A673 (cell line): ENCODE data around the gene DIRAS3. TPM values are rescaled to one million over a fixed set of nuclear protein-coding genes. Genes with fewer than 3 reads are reported as not detected.

ENCODE experiments used
- Bru-seq: library from RNA; stranded (reverse); fragments of 400-500 nt; gene quantifications from one replicate; lab custom pipeline; 2021; lab: Mats Ljungman, UMichigan
- BruChase-seq, 2 experiments: library from RNA; stranded (reverse); fragments of 400-500 nt; gene quantifications; one replicate each; lab custom pipeline; 2021; lab: Mats Ljungman, UMichigan
- BruUV-seq: library from RNA; stranded (reverse); fragments of 400-500 nt; replicated peaks from 2 replicates; lab custom pipeline; 2021; lab: Mats Ljungman, UMichigan
- CTCF ChIA-PET: fragments of 300-600 bp; sonication (Branson Sonifier 250); formaldehyde crosslinking; loops from one replicate; lab custom pipeline; 2022; ENCODE audit warnings: antibody characterized with exemption; lab: Charles Lee
- POLR2A ChIA-PET: fragments of 300-600 bp; sonication (Branson Sonifier 250); formaldehyde crosslinking; loops from one replicate; lab custom pipeline; 2022; ENCODE audit warnings: antibody characterized with exemption; ENCODE audit not compliant: low non-redundant PET; lab: Charles Lee
- DNase-seq: peaks from one replicate; pipeline ENCODE4 v3.0.0-alpha.2; 2015; ENCODE audit warnings: low spot score
- H3K27ac ChIP-seq: fragments of 200-600 bp; sonication (generic); 2 replicates; pipeline ENCODE4 v1.5.1; 2016; ENCODE audit warnings: mixed run types, low read depth, mild to moderate bottlenecking, mixed read lengths, antibody characterized with exemption, low read length; ENCODE audit not compliant: poor library complexity, severe bottlenecking
- H3K27me3 ChIP-seq: fragments of 200-600 bp; sonication (generic); replicated peaks from 2 replicates; pipeline ENCODE4 v1.6.1; 2017; ENCODE audit warnings: mixed run types, low read depth, mild to moderate bottlenecking, mixed read lengths, antibody characterized with exemption, low read length; ENCODE audit not compliant: insufficient read depth, poor library complexity
- H3K36me3 ChIP-seq: fragments of 200-600 bp; sonication (generic); 2 replicates; pipeline ENCODE4 v1.6.1; 2016; ENCODE audit warnings: mixed run types, mild to moderate bottlenecking, mixed read lengths, antibody characterized with exemption, low read length; ENCODE audit not compliant: insufficient read depth, poor library complexity, severe bottlenecking
- H3K4me1 ChIP-seq: fragments of 200-600 bp; sonication (generic); 2 replicates; pipeline ENCODE4 v1.6.1; 2017; ENCODE audit warnings: mixed run types, mild to moderate bottlenecking, mixed read lengths, antibody characterized with exemption, low read length; ENCODE audit not compliant: insufficient read depth, poor library complexity, severe bottlenecking
- H3K4me3 ChIP-seq: fragments of 200-600 bp; sonication (generic); 2 replicates; pipeline ENCODE4 v1.5.1; 2016; ENCODE audit warnings: low read depth, mixed run types, mild to moderate bottlenecking, mixed read lengths, low read length; ENCODE audit not compliant: poor library complexity, severe bottlenecking
- H3K9me3 ChIP-seq: fragments of 200-600 bp; sonication (generic); 2 replicates; pipeline ENCODE4 v1.6.1; 2016; ENCODE audit warnings: mixed run types, low read depth, mild to moderate bottlenecking, mixed read lengths, antibody characterized with exemption, low read length; ENCODE audit not compliant: poor library complexity, severe bottlenecking
- EZH2 ChIP-seq: fragments of 200-600 bp; sonication (generic); IDR thresholded peaks from 2 replicates; pipeline ENCODE4 v1.6.1; 2017; ENCODE audit warnings: borderline replicate concordance, low read depth, mild to moderate bottlenecking, mixed read lengths, antibody characterized with exemption, low read length; ENCODE audit not compliant: poor library complexity, severe bottlenecking
- intact Hi-C: fragments of 100-400 bp; cut with micrococcal nuclease; formaldehyde crosslinking; loops from one replicate; pipeline ENCODE4 v1.10.0; 2022; ENCODE audit not compliant: unreplicated experiment
- long read RNA-seq: library from polyadenylated mRNA; stranded (forward); transcript quantifications from one replicate; pipeline ENCODE4 v2.0.0, GENCODE V29; 2022
- total RNA-seq: library from RNA; stranded (reverse); gene quantifications from 2 replicates; pipeline ENCODE4 v1.2.3, GENCODE V29; 2021
- TF ChIP-seq, protein P1 (sequence below): fragments of 300-800, 200-600 bp; sonication (generic); conservative IDR thresholded peaks from 2 replicates; pipeline ENCODE4 v1.5.1; 2017; ENCODE audit warnings: low read depth, mild to moderate bottlenecking, antibody characterized with exemption, low read length, moderate library complexity, mixed read lengths

DIRAS3 gene, protein sequence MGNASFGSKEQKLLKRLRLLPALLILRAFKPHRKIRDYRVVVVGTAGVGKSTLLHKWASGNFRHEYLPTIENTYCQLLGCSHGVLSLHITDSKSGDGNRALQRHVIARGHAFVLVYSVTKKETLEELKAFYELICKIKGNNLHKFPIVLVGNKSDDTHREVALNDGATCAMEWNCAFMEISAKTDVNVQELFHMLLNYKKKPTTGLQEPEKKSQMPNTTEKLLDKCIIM
- total RNA-seq (0.94 and 1.1 TPM in 2 replicates), Bru-seq, nascent RNA (percentile 33 among the genes with signal in this experiment), BruChase-seq, experiment 1, labeled RNA remaining after a 2-hour chase (percentile 54 among the genes with signal in this experiment), BruChase-seq, experiment 2, labeled RNA remaining after a 6-hour chase (percentile 56 among the genes with signal in this experiment)
- long read RNA-seq = 0 reads

DNA sequence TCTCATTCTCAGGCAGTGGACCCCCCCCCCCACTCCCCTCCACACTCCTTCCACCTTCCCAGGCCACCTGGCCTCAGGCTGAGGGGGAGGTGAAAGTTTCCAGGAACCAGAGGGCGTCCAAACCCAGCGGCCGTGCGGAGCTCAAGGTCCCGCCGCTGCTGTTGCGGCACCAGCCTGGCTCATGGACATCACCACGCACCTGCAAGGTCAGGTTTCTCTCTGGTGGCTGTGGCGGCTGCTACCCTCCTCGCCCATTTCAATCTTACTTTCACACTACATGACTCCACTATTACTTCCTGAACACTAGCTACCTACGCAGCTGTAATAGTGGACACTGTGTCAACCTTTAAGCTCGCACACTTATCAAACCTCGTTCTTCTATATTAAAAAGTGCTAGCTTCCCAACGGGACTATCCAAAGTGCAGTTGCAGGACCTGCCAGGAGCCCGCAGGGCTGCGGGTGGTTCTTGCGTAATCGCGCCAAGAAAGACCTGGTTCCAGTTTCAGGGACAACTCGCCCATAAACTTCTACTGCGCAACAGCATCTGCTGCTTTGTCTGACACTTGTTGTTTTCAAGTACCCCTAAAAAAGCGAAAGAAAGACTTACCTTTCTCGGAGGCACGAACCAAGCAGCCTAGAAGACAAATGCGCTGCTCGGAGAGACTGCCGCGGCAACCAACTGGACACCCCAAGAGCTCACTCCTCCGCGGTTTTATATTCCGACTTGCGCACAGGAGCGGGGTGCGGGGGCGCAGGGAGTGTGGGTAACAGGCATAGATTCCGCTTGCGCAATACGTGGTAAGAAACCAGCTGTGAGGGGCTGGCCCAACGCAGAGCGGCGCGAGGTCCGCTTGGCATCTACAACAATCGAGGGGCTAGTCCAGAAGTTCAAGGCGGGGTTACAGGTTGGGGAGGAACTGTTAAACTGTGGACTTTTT, at the start of gene DIRAS3:
Gene DIRAS3, minus strand, starts transcription at position 687 of the 938 bp plus-strand sequence. CDS start 3,330 bp downstream, outside the sequence.
- no TSS peak for BruUV-seq

DNA sequence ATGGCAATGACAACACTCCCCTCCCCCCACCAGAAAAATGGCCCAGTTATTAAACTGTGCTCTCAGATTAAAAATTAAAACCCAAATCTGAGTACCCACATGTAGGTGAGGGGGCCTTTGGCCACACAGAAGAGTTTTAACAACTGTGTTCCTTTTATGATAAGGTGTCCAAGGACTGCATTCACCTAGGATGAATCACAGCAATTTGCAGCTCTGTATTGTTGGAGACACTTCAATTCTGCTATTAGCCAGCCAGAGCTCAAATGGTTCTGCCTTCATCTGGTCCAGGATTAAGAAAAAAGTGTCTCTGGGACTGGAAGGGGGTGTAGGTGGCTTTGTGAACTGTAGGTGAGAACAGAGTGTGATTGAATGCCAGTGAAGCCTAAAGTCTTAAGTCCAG, 43.3 kb upstream of the DIRAS3 start:
- H3K4me1 ChIP-seq = no peaks in the 10 kb centered on the region
- no peak overlapping the region for H3K4me3 ChIP-seq
- no peaks in the 10 kb centered on the region for H3K9me3 ChIP-seq
- ChIA-PET CTCF (no interaction called here), POLR2A (no interaction called here)
- no peaks in the 10 kb centered on the region for H3K27me3 ChIP-seq
- no peak for DNase-seq
- BruUV-seq = no TSS peak
- intact Hi-C loops = no loop called here
- no peak for TF ChIP-seq EZH2
- TF ChIP-seq, protein P1, sequence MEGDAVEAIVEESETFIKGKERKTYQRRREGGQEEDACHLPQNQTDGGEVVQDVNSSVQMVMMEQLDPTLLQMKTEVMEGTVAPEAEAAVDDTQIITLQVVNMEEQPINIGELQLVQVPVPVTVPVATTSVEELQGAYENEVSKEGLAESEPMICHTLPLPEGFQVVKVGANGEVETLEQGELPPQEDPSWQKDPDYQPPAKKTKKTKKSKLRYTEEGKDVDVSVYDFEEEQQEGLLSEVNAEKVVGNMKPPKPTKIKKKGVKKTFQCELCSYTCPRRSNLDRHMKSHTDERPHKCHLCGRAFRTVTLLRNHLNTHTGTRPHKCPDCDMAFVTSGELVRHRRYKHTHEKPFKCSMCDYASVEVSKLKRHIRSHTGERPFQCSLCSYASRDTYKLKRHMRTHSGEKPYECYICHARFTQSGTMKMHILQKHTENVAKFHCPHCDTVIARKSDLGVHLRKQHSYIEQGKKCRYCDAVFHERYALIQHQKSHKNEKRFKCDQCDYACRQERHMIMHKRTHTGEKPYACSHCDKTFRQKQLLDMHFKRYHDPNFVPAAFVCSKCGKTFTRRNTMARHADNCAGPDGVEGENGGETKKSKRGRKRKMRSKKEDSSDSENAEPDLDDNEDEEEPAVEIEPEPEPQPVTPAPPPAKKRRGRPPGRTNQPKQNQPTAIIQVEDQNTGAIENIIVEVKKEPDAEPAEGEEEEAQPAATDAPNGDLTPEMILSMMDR = no peak
- no peak overlapping the region for H3K27ac ChIP-seq
- no peaks in the 10 kb centered on the region for H3K36me3 ChIP-seq

More for the DNA sequence above, at the start of gene DIRAS3:
- TF ChIP-seq, protein P1 = no peak
- no peak for TF ChIP-seq EZH2
- H3K9me3 ChIP-seq = no peaks in the 10 kb centered on the region
- no peak within 1 kb of the TSS for H3K27ac ChIP-seq
- no peak for DNase-seq
- H3K27me3 ChIP-seq = no peaks in the 10 kb centered on the region
- H3K4me1 ChIP-seq = no peaks in the 10 kb centered on the region
- ChIA-PET CTCF (no interaction called here), POLR2A (no interaction called here)
- intact Hi-C loops = no loop called here
- no peak within 1 kb of the TSS for H3K4me3 ChIP-seq
- no peaks in the 10 kb centered on the region for H3K36me3 ChIP-seq

DNA sequence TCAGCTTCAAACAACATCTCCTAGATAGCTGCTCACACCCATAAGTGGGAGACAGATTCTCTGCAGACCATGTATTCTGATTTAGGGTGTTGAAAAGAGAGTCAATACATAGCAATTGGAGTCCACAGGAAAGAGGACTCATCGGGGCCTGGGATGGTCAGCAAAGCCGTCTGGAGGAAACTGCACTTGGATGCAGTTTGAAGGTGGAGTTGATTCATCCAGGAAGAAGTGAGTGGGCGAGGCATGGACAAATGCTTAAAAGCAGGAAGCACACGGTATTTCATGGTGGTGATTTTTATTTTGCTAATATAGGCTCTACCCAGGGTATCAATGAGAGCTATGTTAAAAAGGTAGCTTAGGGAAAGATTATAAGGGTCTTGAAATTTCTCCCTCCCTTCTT, 36.8 kb upstream of the DIRAS3 start:
- BruUV-seq = no TSS peak
- Histone ChIP-seq H3K27ac (no peak overlapping the region), H3K4me1 (no peaks in the 10 kb centered on the region), H3K27me3 (no peaks in the 10 kb centered on the region), H3K4me3 (no peak overlapping the region), H3K36me3 (no peaks in the 10 kb centered on the region), H3K9me3 (no peaks in the 10 kb centered on the region)
- DNase-seq = no peak
- POLR2A ChIA-PET = no interaction called here
- CTCF ChIA-PET = no interaction called here
- intact Hi-C loops = no loop called here
- TF ChIP-seq, protein P1 = no peak
- no peak for TF ChIP-seq EZH2
